GM06990 (cell line): ENCODE results near the gene AKT3.

Experiments used
- DNase-seq: peaks from one replicate; pipeline ENCODE4 v3.0.0-alpha.2; 2011; ENCODE audit not compliant: insufficient read length; ENCODE audit errors: extremely low read depth
- H3K27me3 ChIP-seq: replicated peaks from 2 replicates; pipeline ENCODE4 v1.6.0; 2011; ENCODE audit warnings: low read length; ENCODE audit not compliant: control insufficient read depth, insufficient read depth
- H3K36me3 ChIP-seq: 2 replicates; pipeline ENCODE4 v1.5.1; 2011; ENCODE audit warnings: low read length; ENCODE audit not compliant: control insufficient read depth, insufficient read depth
- H3K4me3 ChIP-seq: replicated peaks from 2 replicates; pipeline ENCODE4 v1.5.1; 2011; ENCODE audit warnings: low read depth, mild to moderate bottlenecking, control low read depth, low read length
- CTCF ChIP-seq: IDR thresholded peaks from 2 replicates; pipeline ENCODE4 v1.5.1; 2011; ENCODE audit warnings: low read length, control low read depth, mild to moderate bottlenecking, inconsistent platforms; ENCODE audit not compliant: insufficient read depth, poor library complexity, severe bottlenecking

The AKT3 gene

GRCh38 chr1:243756529-243756928 lies 93.5 kb downstream of the AKT3 start:
- DNase-seq = no peak
- no peak overlapping the region for H3K4me3 ChIP-seq
- no peaks in the 10 kb centered on the region for H3K36me3 ChIP-seq
- TF ChIP-seq CTCF = no peak
- no peaks in the 10 kb centered on the region for H3K27me3 ChIP-seq

- H3K27me3 ChIP-seq = no peaks in the 10 kb centered on the region
- no peak for DNase-seq
- H3K4me3 ChIP-seq = no peak overlapping the region
- no peak for TF ChIP-seq CTCF
- H3K36me3 ChIP-seq = no peaks in the 10 kb centered on the region
Measured at GRCh38 chr1:243754348-243754747, 95.7 kb downstream of the AKT3 start.

- Histone ChIP-seq H3K4me3 (no peak overlapping the region), H3K36me3 (no peaks in the 10 kb centered on the region), H3K27me3 (no peaks in the 10 kb centered on the region)
- no peak for DNase-seq
- TF ChIP-seq CTCF = no peak
Measured at GRCh38 chr1:243751506-243751905, 98.5 kb downstream of the AKT3 start.

GRCh38 chr1:243748706-243749283 lies 101.2 kb downstream of the AKT3 start:
- Histone ChIP-seq H3K36me3 (no peaks in the 10 kb centered on the region), H3K27me3 (no peaks in the 10 kb centered on the region), H3K4me3 (no peak overlapping the region)
- TF ChIP-seq CTCF = peak; percentile 77
- no peak for DNase-seq

- Histone ChIP-seq H3K36me3 (no peaks in the 10 kb centered on the region), H3K4me3 (no peak overlapping the region), H3K27me3 (no peaks in the 10 kb centered on the region)
- TF ChIP-seq CTCF = no peak
- DNase-seq = no peak
Measured at GRCh38 chr1:243748227-243748626, 101.8 kb downstream of the AKT3 start.

GRCh38 chr1:243746751-243747150 lies 103.3 kb downstream of the AKT3 start:
- Histone ChIP-seq H3K4me3 (no peak overlapping the region), H3K36me3 (no peaks in the 10 kb centered on the region), H3K27me3 (no peaks in the 10 kb centered on the region)
- no peak for DNase-seq
- no peak for TF ChIP-seq CTCF
